Measurements from ENCODE around the gene TEK.

GRCh38 chr9:27086818-27087680 is 22.0 kb upstream of the TEK start:
- TF ChIP-seq CTCF (IDR thresholded peaks at IDR 0.05) (no peak), POLR2A (IDR thresholded peaks at IDR 0.05) (no peak)

Measured in esophagus squamous epithelium (tissue), 4 donors.